ENCODE results near the gene SYT1.

Gene SYT1

DNA sequence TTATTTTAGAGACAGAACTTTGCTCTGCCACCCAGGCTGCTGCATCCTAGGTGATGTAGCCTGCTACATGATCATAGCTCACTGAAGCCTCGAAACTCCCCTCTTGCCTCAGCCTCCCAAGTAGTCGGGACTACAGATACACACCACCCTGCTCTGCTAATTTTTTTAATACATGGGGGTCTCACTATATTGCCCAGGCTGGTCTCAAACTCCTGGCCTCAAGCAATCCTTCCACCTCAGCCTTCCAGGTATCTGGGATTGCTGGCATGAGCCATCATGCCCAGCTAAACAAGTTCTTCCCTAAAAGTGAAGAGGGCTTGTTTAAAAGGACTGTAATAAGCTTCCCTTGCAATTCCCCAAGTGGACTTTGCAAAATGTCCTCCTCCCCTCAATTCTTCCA lies 515.8 kb downstream of the SYT1 start:
- in situ Hi-C loops (cut with MboI; ENCODE audit: low sequenced_read_pairs): no loop called here

DNA sequence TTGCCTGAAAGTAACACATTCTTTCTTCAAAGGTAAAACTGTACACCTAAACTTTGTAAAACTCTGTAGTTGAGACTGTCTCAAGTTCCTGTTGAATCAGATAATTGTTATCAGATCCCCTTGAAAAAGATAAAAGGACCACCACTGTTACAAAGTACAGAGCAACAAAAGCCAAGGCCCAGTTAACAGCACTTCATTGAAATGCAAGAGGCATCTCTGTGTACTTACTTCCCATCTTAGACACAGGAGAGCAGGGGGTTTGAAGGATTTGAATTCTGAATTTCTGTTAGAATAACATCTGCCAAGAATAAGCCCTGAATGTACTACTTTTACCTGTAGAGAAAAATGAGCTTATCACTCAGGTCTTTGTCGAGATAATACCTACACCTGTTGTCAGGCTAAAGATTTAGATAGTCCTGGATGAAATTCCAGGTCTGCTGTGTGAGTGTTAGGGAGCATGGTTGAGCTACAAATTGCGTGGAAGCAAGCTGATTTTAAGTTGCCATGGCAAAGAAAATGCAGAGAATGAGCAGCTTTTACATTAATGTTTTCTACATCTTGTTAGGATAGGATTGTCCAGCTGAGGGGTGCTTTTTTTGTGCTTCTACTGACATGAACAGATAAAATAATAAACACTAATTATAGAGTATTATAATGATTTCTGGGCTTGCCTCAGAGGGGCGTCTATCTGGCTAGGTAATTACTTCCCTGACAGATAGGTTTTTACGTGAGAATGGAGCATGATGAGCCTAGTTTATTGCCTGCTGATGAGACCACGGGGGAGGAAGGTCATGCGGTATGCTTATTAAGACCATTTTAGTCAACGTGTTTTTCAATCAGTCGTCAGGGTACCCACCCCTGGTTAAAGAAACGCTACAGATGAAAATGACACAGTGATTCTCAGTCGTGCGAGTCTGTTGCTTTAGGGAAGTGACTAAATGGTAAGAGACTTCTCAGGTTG lies 517.0 kb downstream of the SYT1 start:
- in situ Hi-C loops (cut with MboI; ENCODE audit: low sequenced_read_pairs): no loop called here

DNA sequence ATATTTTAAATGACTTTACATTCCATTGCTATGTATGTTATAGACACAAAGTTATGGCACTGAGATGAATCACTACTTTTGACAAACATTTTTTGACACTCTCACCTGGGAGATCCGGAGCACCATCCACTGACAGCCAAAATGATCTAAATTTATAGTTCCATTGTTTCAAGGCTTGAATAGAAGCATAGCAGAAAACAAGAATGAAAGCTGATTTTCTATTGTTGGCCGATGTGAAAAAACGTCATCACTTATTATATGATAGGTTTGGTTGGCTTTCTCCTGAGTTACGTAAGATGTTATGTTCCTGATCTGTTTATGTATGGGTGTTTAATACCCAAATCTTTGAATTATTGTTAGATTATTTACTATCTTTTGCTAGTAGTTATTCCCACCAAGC lies 520.0 kb downstream of the SYT1 start:
- in situ Hi-C loops (cut with MboI; ENCODE audit: low sequenced_read_pairs): no loop called here

DNA sequence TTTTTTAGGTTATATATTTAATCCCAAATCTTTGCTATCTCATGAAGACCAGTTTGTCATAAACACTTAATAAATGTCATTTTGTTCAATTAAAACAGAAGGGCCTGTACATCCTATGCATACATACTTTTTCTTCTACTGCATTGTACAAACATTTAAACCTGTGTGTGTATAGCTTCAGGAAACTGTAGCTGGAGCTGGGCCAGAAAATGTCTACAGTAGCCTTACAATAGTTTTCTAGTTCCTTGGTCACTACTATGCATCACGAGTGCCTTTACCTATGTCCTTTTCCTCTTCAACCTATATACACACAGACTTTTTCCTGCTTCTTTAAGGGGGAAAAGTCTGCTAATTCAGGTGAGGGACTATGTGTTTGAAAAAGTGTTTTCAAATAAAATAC lies 523.4 kb downstream of the SYT1 start:
- in situ Hi-C loops (cut with MboI; ENCODE audit: low sequenced_read_pairs): no loop called here

DNA sequence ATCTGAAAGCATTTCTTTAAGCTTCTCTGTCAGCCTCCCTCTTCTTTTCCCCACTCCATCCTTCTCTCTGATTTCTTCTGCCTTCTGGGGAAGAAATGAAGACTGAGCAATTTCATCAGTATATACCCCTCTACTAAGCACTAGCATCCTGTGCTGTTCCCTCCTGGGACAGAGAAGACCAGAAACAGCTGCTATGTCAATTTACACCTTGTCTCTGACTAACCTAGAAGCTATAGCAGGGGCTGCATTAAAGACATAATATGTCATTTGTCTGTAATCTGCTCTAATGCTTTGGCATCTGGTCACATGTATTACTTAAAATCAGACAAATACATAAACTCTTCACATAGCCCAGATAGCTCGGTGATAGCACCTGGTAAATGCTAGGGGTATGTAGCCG lies 529.3 kb downstream of the SYT1 start:
- in situ Hi-C loops (cut with MboI; ENCODE audit: low sequenced_read_pairs): no loop called here

DNA sequence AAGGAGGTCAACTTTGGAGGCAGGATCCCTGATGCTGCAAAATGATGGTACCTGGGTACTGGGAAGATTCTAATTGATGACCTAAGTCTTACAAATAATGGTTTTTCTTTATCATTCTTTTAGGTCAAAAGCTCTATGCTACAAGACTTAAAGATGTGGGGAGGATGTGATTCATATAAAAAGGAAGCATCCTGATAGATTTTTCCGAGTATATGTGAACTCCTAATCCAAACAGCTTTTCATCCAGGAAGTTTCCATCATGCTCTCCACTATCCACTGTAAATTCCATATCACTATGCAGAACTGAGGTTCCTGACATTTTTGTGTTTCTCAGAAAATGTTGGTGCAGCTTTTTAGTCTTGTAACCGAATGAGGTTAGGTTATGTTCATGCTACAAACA lies 533.0 kb downstream of the SYT1 start:
- in situ Hi-C loops (cut with MboI; ENCODE audit: low sequenced_read_pairs): no loop called here

DNA sequence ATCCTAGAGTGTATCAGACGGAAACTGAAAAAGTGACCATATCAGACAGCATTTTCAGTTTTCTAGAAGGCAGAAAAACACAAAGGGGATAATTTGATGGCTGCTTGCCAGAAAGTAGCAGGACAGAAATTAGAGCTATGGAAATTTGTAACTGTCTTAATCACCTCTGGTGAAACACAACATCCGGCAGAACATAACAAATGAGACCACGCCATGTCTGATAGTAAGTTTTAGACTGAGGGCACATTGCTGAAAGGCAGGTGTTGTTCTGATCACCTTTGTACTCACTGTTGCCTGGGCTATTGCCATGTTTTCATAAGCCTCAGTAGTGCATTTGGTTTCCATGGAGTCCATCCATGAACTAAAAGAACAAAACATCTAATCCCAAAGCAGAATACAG lies 535.9 kb downstream of the SYT1 start:
- in situ Hi-C loops (cut with MboI; ENCODE audit: low sequenced_read_pairs): no loop called here

DNA sequence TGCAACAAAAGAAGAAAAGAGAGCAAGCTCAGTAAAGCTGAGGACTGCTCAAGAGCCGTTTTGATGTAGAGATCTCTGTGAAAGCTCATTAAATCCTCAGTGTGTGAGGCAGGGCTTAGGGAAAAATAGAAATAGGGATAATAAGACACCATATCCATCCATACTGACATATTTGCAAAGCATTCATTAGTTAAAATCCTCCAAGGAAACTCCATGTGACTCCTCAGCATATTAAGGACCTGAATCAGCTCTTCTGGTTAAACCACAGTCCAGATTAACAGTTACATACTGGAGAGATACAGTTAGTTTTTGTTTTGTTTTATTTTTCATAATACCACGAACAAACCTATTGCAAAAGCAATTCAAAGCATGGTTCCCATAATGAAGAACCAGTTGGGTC lies 538.0 kb downstream of the SYT1 start:
- in situ Hi-C loops (cut with MboI; ENCODE audit: low sequenced_read_pairs): no loop called here

DNA sequence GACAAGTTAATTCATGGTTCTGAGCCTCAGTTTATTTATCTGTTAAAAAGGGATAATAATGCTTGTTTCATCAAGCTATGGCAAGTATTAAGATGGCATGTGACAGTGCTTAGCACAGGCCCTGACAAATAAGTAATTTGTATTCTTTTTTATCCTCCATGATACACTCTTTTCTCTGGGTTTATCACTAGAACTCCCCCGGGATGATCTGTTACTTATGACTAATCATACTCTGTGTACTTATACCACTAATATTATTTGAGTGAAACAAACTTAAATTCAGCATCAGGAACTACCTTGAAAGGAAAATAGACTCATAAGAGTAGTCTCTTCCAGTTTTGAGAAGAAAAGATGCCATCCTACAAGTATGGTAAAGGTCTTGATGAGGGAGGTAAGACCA lies 542.4 kb downstream of the SYT1 start:
- in situ Hi-C loops (cut with MboI; ENCODE audit: low sequenced_read_pairs): no loop called here

DNA sequence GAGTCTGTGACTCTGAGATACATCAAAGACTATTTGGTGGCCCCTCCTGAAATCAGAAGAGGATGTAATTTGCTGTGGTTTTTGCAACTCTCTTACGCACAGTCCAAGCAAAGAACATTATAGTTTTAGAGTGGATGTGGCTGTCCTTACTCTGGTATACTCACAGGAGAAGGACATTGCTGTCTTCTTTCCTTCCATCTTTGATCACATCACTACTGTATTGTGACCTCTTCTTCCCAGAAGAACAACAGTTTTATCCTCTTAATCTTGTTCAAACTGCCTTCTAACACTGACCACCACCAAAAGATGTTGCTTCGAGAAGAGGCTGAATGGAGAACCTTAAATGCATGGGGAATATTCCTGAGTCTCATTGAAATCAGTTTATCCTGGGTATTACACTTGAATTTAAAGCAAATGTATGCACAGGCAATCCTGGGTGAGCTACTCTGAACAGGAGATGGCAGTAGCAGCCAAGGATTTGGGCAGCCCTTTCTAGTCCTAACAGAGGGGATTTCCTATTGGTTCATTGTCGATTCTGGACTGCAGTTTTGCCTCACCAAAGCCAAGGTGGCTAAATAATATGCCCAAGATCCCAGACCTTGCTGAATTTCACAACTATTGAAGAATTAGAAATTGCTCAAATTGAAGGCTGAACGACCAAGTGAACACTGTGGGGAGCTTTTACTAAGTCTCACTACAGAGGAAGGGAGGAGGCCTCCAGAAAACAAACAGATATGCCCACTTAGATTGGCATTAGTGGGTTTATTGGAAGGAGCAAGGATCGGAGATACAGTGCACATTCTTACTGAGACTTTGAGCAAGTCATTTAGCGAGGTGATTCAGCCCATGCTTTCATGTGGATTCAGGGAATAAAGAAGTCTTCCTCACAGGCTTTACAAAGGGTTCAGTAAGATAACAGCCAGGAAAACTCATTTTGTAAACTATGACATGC lies 543.4 kb downstream of the SYT1 start:
- in situ Hi-C loops (cut with MboI; ENCODE audit: low sequenced_read_pairs): no loop called here

DNA sequence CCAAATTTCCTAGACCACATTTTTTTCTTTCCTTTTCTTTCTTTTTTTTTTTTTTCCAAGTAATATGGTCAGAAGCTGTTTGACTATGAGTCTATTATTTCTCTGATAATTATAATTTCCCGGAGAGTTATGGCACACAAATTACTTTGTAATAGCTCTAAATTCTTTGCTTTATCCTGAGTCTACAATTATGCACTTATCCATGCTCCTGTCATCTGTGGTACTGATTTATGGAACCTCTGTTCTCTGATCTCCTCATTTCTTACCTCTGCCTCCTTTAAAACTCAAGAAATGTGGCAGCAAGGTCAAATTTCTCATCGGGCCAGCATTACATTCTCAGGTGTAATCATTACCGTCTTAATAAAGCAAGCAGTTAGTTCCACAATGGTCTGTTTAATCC lies 544.1 kb downstream of the SYT1 start:
- in situ Hi-C loops (cut with MboI; ENCODE audit: low sequenced_read_pairs): no loop called here

DNA sequence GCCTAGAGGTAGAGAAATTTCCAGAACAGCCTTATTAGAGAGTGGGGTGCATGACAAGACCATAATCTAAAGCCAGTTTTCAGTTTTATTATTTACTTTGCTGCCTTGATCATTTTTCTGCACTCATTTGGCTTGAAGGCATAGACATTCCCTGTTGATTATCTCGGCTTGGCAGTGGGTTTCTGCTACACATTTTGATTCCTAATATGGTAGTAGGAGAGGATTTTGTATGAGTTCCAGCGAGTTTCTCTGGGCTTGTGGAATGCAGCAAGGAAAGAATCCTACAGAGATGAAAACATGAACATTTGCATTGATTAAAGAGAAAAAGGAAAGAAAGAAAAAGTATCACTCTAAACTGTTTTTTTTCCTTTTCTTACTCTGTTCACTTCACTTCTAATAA lies 545.0 kb downstream of the SYT1 start:
- in situ Hi-C loops (cut with MboI; ENCODE audit: low sequenced_read_pairs): no loop called here

DNA sequence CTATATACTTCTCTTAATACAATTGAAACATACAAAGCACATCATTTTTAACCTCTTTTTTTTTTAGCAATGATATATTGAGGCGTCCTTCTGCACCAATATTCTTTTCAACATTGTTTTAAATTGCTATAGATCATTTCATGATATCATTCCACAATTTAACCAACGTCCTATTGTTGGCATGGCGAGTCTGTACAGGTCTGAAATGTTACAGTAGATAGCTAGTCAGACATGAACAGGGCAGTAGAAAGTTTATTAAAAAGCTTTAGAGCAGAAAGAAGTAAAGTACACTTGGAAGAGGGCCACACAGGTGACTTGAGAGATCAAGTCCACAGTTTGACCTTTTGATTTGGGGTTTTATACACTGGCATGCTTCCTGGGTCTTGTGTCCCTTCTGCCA lies 547.2 kb downstream of the SYT1 start:
- in situ Hi-C loops (cut with MboI; ENCODE audit: low sequenced_read_pairs): no loop called here

DNA sequence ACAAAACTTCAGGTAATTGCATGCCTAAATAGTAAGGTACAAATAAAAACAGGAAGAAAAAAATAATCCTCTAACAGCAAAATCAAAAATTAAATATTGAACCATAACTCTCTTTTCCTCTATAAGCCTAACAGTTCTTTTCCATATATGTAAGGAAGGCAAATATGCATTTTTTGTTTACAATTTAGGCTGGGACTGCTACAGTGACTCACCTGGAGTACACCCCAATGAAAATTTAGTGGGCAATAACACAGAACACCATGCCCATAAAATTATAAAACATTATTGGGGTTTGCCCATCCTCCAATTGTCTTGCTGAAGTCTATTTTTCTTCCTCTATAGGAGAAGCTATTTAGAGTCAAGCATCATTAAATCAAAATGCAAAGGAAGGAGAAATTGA lies 549.2 kb downstream of the SYT1 start:
- in situ Hi-C loops (cut with MboI; ENCODE audit: low sequenced_read_pairs): no loop called here

DNA sequence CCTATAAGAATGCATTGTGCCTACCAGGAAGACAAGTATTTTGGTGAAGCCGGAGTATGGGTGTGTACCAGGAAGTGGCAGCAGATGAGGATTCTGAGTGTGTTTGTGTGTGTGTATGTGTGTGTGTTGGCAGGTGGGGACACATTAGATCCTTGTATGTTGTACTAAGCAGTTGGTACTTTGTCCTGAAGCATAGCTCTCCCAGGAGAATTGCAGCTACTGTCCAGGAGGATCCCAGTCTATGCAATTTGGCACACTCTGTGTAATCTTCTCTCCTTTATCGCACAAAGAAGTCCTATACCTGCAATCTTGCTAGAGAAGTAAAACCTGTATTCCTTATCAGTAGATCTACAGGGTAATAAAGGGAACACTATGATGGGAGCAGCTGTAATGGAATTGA lies 549.7 kb downstream of the SYT1 start:
- in situ Hi-C loops (cut with MboI; ENCODE audit: low sequenced_read_pairs): no loop called here

DNA sequence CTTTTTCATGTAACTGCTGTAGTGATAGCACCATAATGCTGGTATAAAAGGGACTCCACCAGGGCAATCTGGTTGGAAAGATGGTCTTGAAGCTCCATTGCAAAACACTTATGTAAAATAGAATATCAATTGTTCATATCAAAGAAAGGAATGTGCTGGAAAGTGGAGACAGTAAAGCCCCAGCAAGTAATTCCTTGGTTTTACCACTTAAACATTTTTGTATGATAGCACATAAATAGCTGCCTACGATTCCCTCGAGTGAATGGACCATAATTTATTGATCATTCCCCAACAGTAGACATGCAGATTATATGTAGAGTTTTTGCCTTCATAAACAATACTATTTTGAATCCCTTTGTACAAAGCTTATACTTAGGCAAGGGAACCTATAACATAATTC lies 550.7 kb downstream of the SYT1 start:
- in situ Hi-C loops (cut with MboI; ENCODE audit: low sequenced_read_pairs): no loop called here

DNA sequence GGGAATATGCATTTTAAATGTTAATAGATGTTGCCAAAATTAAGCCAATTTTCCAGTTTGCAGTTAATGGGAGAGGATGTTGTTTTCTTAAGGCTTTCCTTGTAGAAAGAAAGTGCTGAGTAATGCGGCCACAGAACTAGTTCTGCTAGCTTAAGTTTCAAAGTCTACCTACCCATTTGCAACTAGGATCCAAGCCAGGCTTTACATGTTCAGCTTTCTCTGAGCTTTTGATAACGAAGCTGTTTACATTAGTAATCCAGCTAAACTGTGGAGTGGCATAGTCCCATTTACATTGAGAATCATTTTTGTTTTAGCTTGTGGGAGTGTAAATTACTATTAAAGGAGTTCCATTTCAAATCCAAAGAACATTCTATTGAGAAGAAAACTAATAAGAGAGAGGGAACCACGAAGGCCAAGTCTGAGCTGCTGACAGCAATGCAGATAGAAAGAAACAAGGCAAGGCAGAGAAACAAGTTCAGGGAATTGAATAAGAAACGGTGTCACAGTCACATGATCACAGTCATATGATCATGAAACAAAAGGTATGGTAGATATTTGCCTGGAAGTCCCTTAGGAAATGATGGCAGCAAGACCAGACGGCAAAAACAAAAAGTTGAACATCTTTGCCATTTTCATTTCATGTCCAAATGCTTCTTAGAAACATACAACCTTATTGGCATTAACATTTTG lies 551.3 kb downstream of the SYT1 start:
- in situ Hi-C loops (cut with MboI; ENCODE audit: low sequenced_read_pairs): no loop called here

DNA sequence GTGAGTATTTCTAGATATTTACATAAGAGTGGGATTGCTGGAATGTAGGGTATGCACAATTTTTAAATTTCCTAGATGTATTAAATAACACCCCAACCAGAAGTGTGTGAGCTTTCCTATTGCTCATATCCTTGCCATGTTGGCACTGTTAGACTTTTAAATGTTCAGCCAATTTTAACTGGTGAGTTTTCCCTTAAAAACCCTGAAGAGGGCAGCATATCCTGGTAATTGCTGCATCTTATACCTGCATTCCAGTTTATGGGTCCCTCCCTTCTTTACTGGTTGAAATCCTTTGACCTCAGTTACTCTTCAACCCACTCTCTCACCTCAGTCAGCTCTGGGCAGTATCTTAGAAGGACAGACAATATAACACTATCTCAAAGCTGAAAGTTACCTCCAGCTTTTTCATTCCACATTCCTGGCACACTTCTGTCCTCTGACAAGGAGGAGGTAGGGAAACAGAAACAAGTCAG lies 555.6 kb downstream of the SYT1 start:
- in situ Hi-C loops (cut with MboI; ENCODE audit: low sequenced_read_pairs): no loop called here

DNA sequence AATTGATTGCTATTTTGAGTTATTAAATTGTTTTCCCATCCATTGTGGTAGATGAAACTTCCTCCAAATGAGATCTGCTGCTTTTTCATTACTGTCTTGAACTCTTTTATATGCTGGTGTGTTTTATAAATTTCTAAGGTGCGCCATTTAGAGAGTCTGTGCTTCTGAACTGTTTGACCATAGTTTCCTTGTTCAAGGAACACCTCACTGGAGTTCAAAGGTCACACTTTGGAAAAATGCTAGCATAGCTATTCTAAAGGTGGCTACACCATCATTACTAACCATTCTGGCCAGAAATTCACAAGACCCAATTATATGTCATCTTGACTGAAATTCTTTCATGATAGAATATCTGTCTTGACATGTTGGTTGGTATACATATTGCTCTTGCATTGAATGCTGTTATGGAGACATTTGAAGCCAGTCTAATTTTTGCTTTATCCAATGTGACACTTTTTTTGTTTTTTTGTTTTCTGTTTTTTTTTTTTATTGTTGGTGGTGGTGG lies 556.7 kb downstream of the SYT1 start:
- in situ Hi-C loops (cut with MboI; ENCODE audit: low sequenced_read_pairs): no loop called here

DNA sequence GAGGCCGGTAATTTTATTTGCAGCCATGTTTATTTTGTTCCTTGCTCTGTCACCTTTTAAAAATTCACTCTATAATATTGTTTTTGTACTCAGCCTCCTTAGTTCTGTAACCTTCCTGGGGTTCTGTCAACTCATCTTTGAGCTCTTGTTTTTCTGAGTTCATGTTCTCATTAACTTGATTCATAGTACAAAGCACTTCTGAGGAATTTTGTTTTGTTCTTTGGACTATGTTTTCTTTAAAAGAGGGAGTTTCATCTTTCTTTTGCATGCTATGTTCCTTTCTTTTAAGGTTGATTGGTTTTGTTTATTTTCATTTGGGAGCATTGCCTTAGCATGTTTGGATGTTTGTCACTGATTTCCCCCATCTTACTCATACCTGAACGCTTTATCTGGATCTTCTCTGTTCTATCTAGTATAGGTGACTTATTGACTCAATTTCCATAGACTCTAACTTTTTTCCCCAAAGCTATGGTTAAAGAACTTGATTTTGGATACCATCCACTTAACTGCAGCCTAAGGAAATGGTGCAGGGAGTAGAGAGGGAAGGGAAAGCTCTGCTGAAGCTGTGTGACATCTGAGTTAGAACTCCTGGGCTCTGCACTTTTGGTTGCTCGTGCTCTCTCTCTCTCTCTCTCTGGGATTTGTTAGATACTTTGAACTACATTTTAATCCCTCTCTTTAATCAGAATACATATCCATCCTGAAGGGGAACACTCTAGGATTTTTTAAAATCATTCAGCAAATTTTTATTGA lies 557.7 kb downstream of the SYT1 start:
- in situ Hi-C loops (cut with MboI; ENCODE audit: low sequenced_read_pairs): no loop called here
